Neutrophil (primary cell): ENCODE results near the gene IL32.

Source experiments
- H3K27ac ChIP-seq: fragments of 200-600 bp; sonication (generic); 2 replicates; pipeline ENCODE4 v1.5.1; 2016; ENCODE audit warnings: mild to moderate bottlenecking, moderate library complexity
- H3K27me3 ChIP-seq: fragments of 200-600 bp; sonication (generic); 2 replicates; pipeline ENCODE4 v1.6.0; 2016; ENCODE audit warnings: mild to moderate bottlenecking
- H3K36me3 ChIP-seq: fragments of 200-600 bp; sonication (generic); 2 replicates; pipeline ENCODE4 v1.5.1; 2017
- H3K4me1 ChIP-seq, 2 experiments: fragments of 200-600 bp in 1 of 2; sonication (generic) in 1 of 2; 1 replicate in 1 of 2; 2 replicates in 1 of 2; pipeline versions ENCODE4 v1.5.1 to v1.6.1; 2013 to 2016; ENCODE audit warnings: low read depth in 1 of 2, low read length in 1 of 2, mild to moderate bottlenecking in 1 of 2, moderate library complexity in 1 of 2; ENCODE audit not compliant: control insufficient read depth in 1 of 2, insufficient read depth in 1 of 2
- H3K4me3 ChIP-seq, 2 experiments: fragments of 200-600 bp in 1 of 2; sonication (generic) in 1 of 2; 1 replicate in 1 of 2; 2 replicates in 1 of 2; pipeline ENCODE4 v1.5.1; 2013 to 2016; ENCODE audit warnings: low read depth in 1 of 2, low read length in 1 of 2, mild to moderate bottlenecking in 1 of 2, moderate library complexity in 1 of 2
- H3K9me3 ChIP-seq: fragments of 200-600 bp; sonication (generic); 2 replicates; pipeline ENCODE4 v1.5.1; 2016
- CTCF ChIP-seq: fragments of 200-600 bp; sonication (generic); IDR thresholded peaks from 2 replicates; pipeline ENCODE4 v1.5.1; 2016; ENCODE audit warnings: antibody characterized with exemption

IL32 gene

DNA sequence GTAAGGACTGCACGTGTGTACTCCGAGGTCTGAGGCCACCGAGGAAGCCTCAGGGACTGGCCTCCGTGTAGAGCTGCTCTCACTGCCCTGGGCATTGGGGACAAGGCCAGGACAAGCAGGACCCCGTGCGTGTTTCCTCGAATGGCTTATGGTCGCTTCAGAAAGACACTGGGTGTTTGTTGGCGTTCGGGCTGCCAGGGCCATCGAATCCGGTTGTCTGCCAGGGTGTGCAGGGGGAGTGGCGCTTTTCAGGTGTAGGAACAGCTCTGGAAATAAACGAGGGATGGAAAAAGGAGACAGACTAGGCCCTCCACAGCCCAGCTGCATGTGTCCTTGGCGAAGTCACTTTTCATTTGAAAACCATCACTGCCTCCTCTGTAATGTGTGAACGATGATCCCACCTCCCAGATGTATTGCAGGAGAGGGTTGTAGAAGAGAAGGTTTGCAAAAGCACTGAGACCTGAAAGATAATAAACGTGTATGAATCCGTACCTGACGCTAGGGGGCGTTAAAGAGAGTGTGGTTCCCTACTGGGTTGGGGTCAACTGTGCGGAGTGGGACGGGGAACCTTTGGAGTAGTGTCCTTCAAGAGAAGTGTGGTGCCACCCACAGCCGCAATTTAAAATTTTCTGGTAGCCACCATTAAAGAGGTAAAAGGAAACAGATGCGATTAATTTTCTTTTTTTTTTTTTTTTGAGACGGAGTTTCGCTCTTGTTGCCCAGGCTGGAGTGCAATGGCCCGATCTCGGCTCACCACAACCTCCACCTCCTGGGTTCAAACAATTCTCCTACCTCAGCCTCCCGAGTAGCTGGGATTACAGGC is 35.8 kb downstream of the IL32 start:
- peaks cover 50 to 52% of the 10 kb centered on the region in 2 experiments for H3K4me1 ChIP-seq
- H3K27me3 ChIP-seq, result peaks cover 3% of the 10 kb centered on the region
- TF ChIP-seq CTCF, result peak; percentile 71
- H3K27ac ChIP-seq, result peak overlapping the region; percentile 50
- H3K4me3 ChIP-seq, result peak overlapping the region; percentile 6 to 60
- H3K36me3 ChIP-seq, result no peaks in the 10 kb centered on the region
- no peaks in the 10 kb centered on the region for H3K9me3 ChIP-seq

GRCh38 chr16:3101841-3102470 is 36.5 kb downstream of the IL32 start:
- peaks cover 48 to 52% of the 10 kb centered on the region in 2 experiments for H3K4me1 ChIP-seq
- no peak overlapping the region for H3K27ac ChIP-seq
- no peaks in the 10 kb centered on the region for H3K9me3 ChIP-seq
- peaks cover 3% of the 10 kb centered on the region for H3K27me3 ChIP-seq
- TF ChIP-seq CTCF, result no peak
- peak overlapping the region in 1 of 2 experiments; percentile 42 for H3K4me3 ChIP-seq
- H3K36me3 ChIP-seq, result no peaks in the 10 kb centered on the region

DNA sequence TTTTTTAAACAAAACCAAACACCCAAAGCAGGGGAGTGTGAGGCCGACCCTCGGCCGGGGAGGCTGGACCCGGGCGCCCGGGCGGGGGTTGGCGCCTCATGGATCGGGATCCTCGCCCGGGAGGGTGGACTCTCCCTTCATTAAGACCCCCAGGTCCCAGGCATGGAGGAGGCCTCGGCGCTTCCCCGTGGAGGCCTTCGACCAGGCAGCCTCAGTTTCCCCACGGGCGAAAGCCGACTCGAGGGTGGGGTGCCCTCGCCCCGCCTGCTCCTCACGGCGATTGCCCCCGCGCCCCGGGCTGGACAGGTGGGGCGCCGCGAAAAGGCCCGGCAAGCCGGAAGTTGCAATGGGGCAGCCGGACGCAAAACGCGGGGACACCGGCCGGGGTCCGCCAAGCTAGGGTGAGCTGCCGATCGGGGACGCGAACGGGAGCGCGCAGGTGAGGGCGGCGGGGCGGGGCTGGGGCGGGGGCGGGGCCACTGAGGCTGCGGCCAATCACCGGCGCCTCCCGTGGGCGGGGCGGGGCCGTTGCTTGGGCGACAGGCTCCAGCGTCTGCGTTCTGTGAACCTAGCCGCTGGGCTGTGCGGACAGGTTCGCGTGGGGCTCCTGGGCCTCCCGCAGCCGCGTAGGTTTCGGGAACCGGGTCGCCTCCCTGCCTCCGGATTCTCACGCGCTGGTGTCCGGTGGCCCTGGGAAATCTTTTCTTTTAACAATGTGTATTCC is 40.9 kb downstream of the IL32 start:
- peak overlapping the region; percentile 54 for H3K27ac ChIP-seq
- H3K36me3 ChIP-seq, result no peaks in the 10 kb centered on the region
- peaks cover 24 to 26% of the 10 kb centered on the region in 2 experiments for H3K4me1 ChIP-seq
- H3K9me3 ChIP-seq, result no peaks in the 10 kb centered on the region
- peak overlapping the region; percentile 60 to 83 for H3K4me3 ChIP-seq
- peaks cover 27% of the 10 kb centered on the region for H3K27me3 ChIP-seq
- peak; percentile 58 for TF ChIP-seq CTCF

- Histone ChIP-seq H3K27me3 (peaks cover 57% of the 10 kb centered on the region), H3K27ac (no peak within 1 kb of the TSS), H3K9me3 (no peaks in the 10 kb centered on the region), H3K36me3 (no peaks in the 10 kb centered on the region), H3K4me3 (peak within 1 kb of the TSS in 1 of 2 experiments; percentile 9), H3K4me1 (peaks cover 7 to 17% of the 10 kb centered on the region in 2 experiments)
- TF ChIP-seq CTCF, result no peak
Measured at GRCh38 chr16:3112058-3112880, 46.8 kb downstream of the IL32 start, which contains the start of gene ZNF205. ZNF205 (plus strand) TSS chr16:3112586; CDS start chr16:3113431, 845 bp downstream.
